Heart left ventricle (tissue), 16 donors: ENCODE data around the gene SHROOM2. TPM values are rescaled to one million over a fixed set of nuclear protein-coding genes. Genes with fewer than 3 reads are reported as not detected.
A peak's percentile ranks its signal among the peaks of the same experiment; 100 is the strongest.

Experiments
- ATAC-seq, 4 donors: fragments of 200-7000 bp; cut with Tn5 transposase; one replicate each; pipeline ENCODE4 v1.9.1; 2020 to 2022; ENCODE audit warnings: moderate library complexity in 4 of 4, mild to moderate bottlenecking in 3 of 4, moderate number of reproducible peaks in 1 of 4
- DNase-seq, 5 donors: peaks; one replicate each; pipeline ENCODE4 v3.0.0-alpha.2; 2020
- H3K27ac ChIP-seq, 12 donors: fragments of 200-600 bp; sonication (generic) in 4 of 12; one replicate each; pipeline versions ENCODE4 v1.5.0 to v1.8.0; 2016 to 2022; ENCODE audit warnings: mild to moderate bottlenecking in 2 of 12
- H3K27me3 ChIP-seq, 9 donors: fragments of 200-600 bp; sonication (generic) in 2 of 9; one replicate each; pipeline versions ENCODE4 v1.5.1 to v1.8.0; 2016 to 2022; ENCODE audit warnings: mild to moderate bottlenecking in 3 of 9
- H3K36me3 ChIP-seq, 9 donors: fragments of 200-600 bp; sonication (generic) in 2 of 9; one replicate each; pipeline versions ENCODE4 v1.5.0 to v1.8.0; 2018 to 2022; ENCODE audit warnings: mild to moderate bottlenecking in 2 of 9
- H3K4me1 ChIP-seq, 12 donors: fragments of 200-600 bp; sonication (generic) in 4 of 12; one replicate each; pipeline versions ENCODE4 v1.5.0 to v1.8.0; 2016 to 2022; ENCODE audit warnings: mild to moderate bottlenecking in 3 of 12
- H3K4me3 ChIP-seq, 12 donors: fragments of 200-600 bp; sonication (generic) in 4 of 12; one replicate each; pipeline versions ENCODE4 v1.5.0 to v1.8.0; 2017 to 2022; ENCODE audit warnings: mild to moderate bottlenecking in 9 of 12, moderate library complexity in 4 of 12
- H3K9me3 ChIP-seq, 12 donors: fragments of 200-600 bp; sonication (generic) in 4 of 12; one replicate each; pipeline versions ENCODE4 v1.5.0 to v1.8.0; 2016 to 2022; ENCODE audit warnings: mild to moderate bottlenecking in 1 of 12
- CTCF ChIP-seq, 12 donors: fragments of 200-600 bp; sonication (generic) in 4 of 12; IDR thresholded peaks; one replicate each; pipeline versions ENCODE4 v1.5.0 to v1.8.0; 2018 to 2022; ENCODE audit warnings: antibody characterized with exemption in 12 of 12, mild to moderate bottlenecking in 5 of 12
- POLR2A ChIP-seq, 2 donors: fragments of 450-650 bp; IDR thresholded peaks; one replicate each; pipeline ENCODE4 v1.6.1; 2017; ENCODE audit warnings: antibody characterized with exemption in 2 of 2, mild to moderate bottlenecking in 2 of 2, moderate library complexity in 2 of 2
- WGBS, 4 donors: extraction: QIAGEN DNeasy Blood & Tissue Kit in 2 of 4; methylation state at CpG; one replicate each; pipeline versions ENCODE4 v1.1.5 to v1.1.7; 2013 to 2018; 5-methylcytosine and 5-hydroxymethylcytosine counted together
- intact Hi-C, 10 donors: fragments of 100-400 bp; cut with DNase I; formaldehyde crosslinking; loops; one replicate each; pipeline versions ENCODE4 v1.11.1 to v1.14.2; 2022
- polyA plus RNA-seq, 2 donors: library from polyadenylated mRNA; stranded (reverse); fragments of 200-250 nt; gene quantifications; one replicate each; pipeline ENCODE4 v1.2.3, GENCODE V29; 2013
- total RNA-seq, 9 donors: library from RNA; depleted of rRNA in 2 of 9; stranded (reverse); fragments of >200 nt in 2 of 9; fragmentation: NEBNext Ultra II Directional in 3 of 9; extraction: Animal tissue kit (Norgen Biotek cat#: 25700) in 3 of 9; gene quantifications; one replicate each; pipeline versions ENCODE4 v1.1.0 to v1.2.4, GENCODE V29; 2016 to 2023
- donor health status: ischemic (EF 13 %, LVEDD 7.1; RV severe dilation, severe dysfunction).
- donor health status: healthy with polysubstance abuse.
- donor health status: DM: no; HTN: yes; CAD: no.
- donor health status: DM: no; HTN: no; CAD: no.
- donor health status: ischemic (EF 25% LVEDD 6.9; RV normal size, moderate dysfunction).
- donor health status: ischemic (EF 25% LVEDD 5.7; RV mildly dilated, moderate dysfunction).
- donor health status: healthy.
- donor health status: DM: yes; HTN: yes; CAD: no.
- donor health status: ischemic (EF 35%, LVEDD 5.7; RV mildly dilated, moderate dysfunction).
- donor health status: nonischemic (EF 11% LVEDD 7.7; RV severe dilation, severe dysfunction).
- donor health status: DM: yes; HTN: yes; CAD: no.
- donor health status: PGD.
- donor health status: ischemic (EF 29% LVEDD 5.4; RV normal size, mild dysfunction).
- donor health status: nonischemic (EF 23%, LVEDD 6.1; RV moderate dilation, normal function).

The SHROOM2 gene
- total and polyA plus RNA-seq, 11 donors, result 0.38 to 1.7 (median 0.83) TPM

GRCh38 chrX:9885150-9885549, 98.9 kb downstream of the SHROOM2 start:
- Histone ChIP-seq H3K9me3 (no peaks in the 10 kb centered on the region), H3K4me1 (peaks cover 0 to 10% (median 0%) of the 10 kb centered on the region in 12 donors), H3K27ac (no peak overlapping the region), H3K36me3 (no peaks in the 10 kb centered on the region), H3K4me3 (no peak overlapping the region), H3K27me3 (peaks cover 0 to 25% (median 0%) of the 10 kb centered on the region in 9 donors)
- intact Hi-C loops, result loop anchor here in 9 of 10 donors (5.0 to 10.0 kb wide), 6 partner anchors 100 to 240 kb away; no protein-coding TSS in a partner anchor
- no peak for TF ChIP-seq POLR2A (IDR thresholded peaks at IDR 0.05)
- TF ChIP-seq CTCF (IDR thresholded peaks at IDR 0.05), result peak; percentile 32 to 60 (median 48)
- ATAC-seq (peak in 3 of 4 donors; percentile 67 to 78 (median 73)), DNase-seq (peak; percentile 29 to 75 (median 56))
- WGBS, 4 donors, result 19 to 28% (median 25%) methylated on average over 8 of the region's 8 CpGs

GRCh38 chrX:9887659-9888297, 101.5 kb downstream of the SHROOM2 start:
- intact Hi-C loops, result loop anchor here in 9 of 10 donors (5.0 to 10.0 kb wide), 6 partner anchors 97 to 237 kb away; no protein-coding TSS in a partner anchor
- no peak overlapping the region for H3K4me3 ChIP-seq
- TF ChIP-seq CTCF (IDR thresholded peaks at IDR 0.05) (no peak), POLR2A (IDR thresholded peaks at IDR 0.05) (no peak)
- peaks cover 0 to 10% (median 0%) of the 10 kb centered on the region in 12 donors for H3K4me1 ChIP-seq
- peaks cover 0 to 15% (median 0%) of the 10 kb centered on the region in 9 donors for H3K27me3 ChIP-seq
- DNase-seq, result no peak
- no peak for ATAC-seq
- H3K36me3 ChIP-seq, result no peaks in the 10 kb centered on the region
- H3K9me3 ChIP-seq, result no peaks in the 10 kb centered on the region
- no peak overlapping the region for H3K27ac ChIP-seq
- 75 to 86% (median 78%) methylated on average over 11 of the region's 11 CpGs for WGBS, 4 donors

- no peak overlapping the region for H3K4me3 ChIP-seq
Measured at GRCh38 chrX:9888953-9889470, 102.8 kb downstream of the SHROOM2 start.

More at GRCh38 chrX:9888953-9889470, 102.8 kb downstream of the SHROOM2 start:
- Histone ChIP-seq H3K4me1 (peaks cover 0 to 9% (median 0%) of the 10 kb centered on the region in 12 donors), H3K27ac (no peak overlapping the region), H3K27me3 (peaks cover 0 to 15% (median 0%) of the 10 kb centered on the region in 9 donors), H3K36me3 (no peaks in the 10 kb centered on the region), H3K9me3 (no peaks in the 10 kb centered on the region)
- intact Hi-C loops, result loop anchor here in 9 of 10 donors (5.0 to 10.0 kb wide), 6 partner anchors 96 to 236 kb away; no protein-coding TSS in a partner anchor
- DNase-seq, result no peak
- 85 to 95% (median 90%) methylated on average over 6 of the region's 6 CpGs for WGBS, 4 donors
- TF ChIP-seq CTCF (IDR thresholded peaks at IDR 0.05) (no peak), POLR2A (IDR thresholded peaks at IDR 0.05) (no peak)
- ATAC-seq, result no peak
